ENCODE results near the gene FLCN.
"Not testable (repeated sequence)": the region's sequence is repeated elsewhere in the genome, so short reads cannot be mapped to it uniquely, and the experiment has no call there.

Gene FLCN

DNA sequence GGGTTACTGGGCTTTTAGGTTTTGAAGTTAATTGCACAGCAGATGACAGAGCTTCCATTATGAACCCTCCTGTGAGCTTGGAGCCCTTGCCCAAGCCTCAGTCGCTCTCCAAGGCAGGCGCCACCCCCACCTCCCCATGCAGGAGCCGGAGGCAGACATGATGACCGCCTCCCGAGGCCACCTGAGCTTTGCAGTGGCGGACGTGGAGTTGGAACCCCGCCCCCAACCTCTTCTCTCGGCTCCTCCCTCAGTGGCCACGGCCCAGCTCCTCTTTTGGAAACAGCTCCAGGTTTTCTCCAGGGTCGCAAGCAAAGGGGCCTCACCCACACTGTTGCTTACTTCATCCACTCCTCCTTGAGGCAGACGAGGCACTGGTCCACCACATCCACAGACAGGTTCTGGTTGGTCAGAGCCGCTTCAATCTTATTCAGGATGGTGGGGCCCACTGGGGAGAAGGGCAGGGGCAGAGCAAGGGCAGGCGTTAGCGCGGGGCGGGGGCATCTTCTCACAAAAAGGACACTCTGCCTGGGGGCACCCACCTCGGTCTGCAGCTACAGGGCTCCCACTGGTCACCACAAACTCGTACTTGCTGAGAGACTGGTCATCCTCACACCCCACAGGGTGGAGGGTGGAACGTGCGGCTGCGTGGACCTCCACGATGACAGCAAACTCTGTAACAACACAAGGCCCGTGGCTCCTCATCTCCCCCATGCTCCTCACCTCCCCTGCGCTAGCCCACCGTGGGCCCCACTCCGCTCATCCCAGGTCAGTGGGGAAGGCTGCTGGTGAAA is 22.1 kb downstream of the FLCN start:
- no peak overlapping the region for H3K4me3 ChIP-seq (ENCODE audit: low read depth, low read length)

GRCh38 chr17:17213775-17214174 is 23.2 kb downstream of the FLCN start:
- no peak overlapping the region for H3K4me3 ChIP-seq (ENCODE audit: low read depth, low read length)

- H3K4me3 ChIP-seq (ENCODE audit: low read depth, low read length) = no peak overlapping the region
Measured at GRCh38 chr17:17207998-17208397, 29.0 kb downstream of the FLCN start.

GRCh38 chr17:17206913-17207335 is 30.0 kb downstream of the FLCN start:
- H3K4me3 ChIP-seq (ENCODE audit: low read depth, low read length) = no peak overlapping the region

GRCh38 chr17:17206124-17206912 is 30.6 kb downstream of the FLCN start, which contains the start of gene PLD6:
TSS of gene PLD6 (minus strand) at chr17:17206333. CDS start at chr17:17206286, 47 bp downstream.
- H3K4me3 ChIP-seq (ENCODE audit: low read depth, low read length) = no peak within 1 kb of the TSS

DNA sequence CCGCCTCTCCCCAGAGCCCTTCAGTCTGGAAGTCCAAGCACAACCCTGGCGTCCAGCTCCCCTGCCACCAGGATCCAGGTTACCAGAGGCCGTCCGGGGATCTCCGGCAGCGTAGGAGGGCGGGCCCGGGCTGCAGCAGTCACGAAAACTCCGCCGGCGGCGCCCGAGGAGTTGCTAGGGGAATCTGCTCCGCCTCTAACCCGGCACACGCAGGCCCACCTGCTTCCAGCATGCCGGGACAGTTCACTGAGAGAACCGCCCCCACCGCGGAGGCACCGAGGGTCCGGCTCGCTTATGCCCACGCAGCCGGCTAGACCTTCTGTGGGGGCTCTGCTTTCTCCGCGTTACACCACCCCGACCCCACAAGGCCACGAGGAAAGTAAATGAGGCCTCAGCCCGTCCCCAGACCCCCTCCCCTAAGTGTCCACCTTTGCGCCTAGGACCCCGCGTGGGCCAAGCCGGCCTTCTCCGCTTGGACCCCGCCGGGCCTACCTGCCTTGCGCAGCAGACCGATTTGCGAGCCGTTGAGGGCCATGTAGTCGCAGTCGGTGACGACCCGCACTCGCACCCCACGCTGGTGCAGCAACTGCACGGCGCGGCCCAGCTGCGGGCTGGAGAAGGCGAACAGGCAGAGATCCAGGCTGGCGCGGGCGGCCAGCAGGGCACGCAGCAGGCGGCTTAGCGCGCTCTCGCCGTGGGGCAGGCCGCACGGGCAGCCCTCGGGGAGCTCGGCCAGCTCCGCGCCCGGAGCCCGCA is 31.4 kb downstream of the FLCN start:
- no peak overlapping the region for H3K4me3 ChIP-seq (ENCODE audit: low read depth, low read length)

DNA sequence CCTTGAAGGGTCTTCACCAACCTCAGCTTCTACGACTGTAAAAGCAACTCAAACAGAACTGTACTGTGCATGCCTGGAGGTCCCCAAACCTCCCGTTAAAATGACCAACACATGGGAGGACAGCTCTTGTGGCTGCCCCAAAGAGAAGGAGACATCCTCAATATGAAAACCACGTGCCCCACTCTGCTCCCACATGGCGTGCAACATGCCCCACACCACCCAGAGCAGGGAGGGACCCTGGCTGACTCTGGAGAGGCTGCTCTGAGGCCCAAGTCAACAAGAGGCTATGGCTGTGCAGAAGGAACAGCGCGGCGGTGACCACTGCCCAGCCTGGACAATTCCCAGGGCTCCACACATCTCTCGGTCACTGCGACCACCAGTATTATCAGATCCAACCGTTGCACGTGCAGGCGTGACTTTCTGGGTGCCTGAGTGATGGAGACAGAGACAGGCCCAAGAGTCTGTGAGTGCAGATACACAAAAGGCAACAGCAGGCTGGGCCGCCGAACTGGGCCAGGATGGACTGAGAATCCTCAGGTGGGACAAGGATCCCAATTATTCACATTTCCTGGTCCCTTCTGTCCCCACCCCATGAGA is 32.2 kb downstream of the FLCN start:
- no peak overlapping the region for H3K4me3 ChIP-seq (ENCODE audit: low read depth, low read length)

DNA sequence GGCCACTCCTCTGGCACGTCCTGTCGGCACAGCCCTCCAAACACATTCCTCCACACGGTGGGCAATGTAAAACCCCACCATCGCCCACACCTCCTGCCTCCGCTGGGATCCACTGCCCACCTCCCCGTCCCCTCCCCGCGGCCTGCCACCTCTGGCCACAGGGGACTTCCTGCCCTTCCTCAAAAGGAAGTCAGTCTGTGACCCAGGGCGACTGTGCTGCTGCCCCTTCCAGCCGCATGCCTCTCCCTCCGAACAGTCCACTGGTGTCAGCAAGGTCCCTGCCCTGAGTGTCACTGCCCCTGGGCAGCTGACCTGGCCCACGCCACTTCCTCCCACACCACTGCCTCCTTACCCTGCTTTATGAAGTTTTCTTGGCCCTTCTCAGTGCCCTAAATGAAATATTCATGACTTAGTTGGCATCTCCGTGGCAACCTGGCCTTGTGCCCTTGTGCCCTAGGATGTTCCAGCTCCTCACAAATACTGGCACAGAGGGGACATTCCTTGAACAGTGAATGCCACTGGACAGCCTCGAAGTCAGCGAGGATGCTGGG is 32.9 kb downstream of the FLCN start:
- H3K4me3 ChIP-seq (ENCODE audit: low read depth, low read length) = no peak overlapping the region

DNA sequence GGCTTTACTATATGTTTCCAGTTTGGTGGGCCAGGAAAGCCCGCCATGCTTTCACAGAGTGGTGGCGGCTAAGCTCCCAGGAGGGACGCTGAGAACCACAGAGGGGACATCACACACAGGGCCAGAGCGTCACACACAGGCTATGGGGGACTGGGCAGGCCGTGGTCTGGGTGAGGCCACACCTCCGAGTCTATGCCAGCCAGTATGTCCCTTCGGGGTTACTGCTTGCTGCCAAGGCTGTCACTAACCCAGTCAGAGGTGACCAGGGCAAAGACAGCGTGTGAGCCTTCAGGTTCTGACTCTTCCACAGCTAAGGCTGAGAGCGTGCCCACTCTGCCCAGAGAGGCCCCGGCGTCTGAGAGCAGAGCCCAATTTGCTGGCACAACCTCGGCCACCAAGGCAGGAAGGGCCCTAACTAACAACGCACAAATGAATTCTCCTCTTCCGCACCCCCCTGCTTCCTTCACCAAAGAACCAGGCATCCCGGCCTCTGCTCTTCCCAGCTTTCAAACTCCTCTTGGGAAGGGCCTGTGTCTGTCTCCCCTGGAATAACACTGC is 33.7 kb downstream of the FLCN start:
- H3K4me3 ChIP-seq (ENCODE audit: low read depth, low read length) = no peak overlapping the region

DNA sequence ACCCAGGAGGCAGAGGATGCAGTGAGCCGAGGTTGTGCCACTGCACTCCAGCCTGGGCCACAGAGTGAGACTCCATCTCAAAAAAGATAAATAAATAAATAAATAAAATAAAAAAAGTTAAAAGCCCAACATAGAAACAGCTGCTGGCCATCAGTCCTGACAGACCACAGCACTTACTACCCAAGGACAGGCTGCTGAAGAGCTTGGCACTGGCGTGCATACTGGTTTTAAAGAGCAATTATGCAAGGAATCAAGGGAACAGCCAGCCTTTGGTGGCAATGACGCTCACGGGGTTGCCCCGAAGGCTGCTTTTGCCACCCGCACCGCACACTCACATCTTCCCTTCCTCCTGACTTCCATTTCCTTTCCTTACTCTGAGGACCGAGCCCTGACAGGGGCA is 35.1 kb downstream of the FLCN start:
- no peak overlapping the region for H3K4me3 ChIP-seq (ENCODE audit: low read depth, low read length)

DNA sequence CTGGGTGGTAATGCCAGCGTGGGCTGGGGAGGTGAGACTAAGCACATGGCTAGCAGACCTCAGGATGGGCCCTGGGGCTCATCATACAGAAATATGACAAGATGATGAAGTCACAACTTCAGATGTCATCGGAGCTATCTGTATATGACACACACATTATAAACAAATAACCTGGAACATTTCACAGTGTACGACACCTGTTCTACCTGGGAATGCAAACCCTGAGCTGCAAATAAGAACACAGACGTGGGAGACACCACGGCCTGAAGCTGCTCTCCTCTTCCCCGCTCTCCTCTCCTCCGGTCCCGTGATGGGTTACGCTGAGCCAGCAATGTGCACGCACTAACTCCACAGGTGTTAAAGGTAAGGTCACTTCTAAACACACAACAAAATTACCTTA is 35.7 kb downstream of the FLCN start:
- no peak overlapping the region for H3K4me3 ChIP-seq (ENCODE audit: low read depth, low read length)

DNA sequence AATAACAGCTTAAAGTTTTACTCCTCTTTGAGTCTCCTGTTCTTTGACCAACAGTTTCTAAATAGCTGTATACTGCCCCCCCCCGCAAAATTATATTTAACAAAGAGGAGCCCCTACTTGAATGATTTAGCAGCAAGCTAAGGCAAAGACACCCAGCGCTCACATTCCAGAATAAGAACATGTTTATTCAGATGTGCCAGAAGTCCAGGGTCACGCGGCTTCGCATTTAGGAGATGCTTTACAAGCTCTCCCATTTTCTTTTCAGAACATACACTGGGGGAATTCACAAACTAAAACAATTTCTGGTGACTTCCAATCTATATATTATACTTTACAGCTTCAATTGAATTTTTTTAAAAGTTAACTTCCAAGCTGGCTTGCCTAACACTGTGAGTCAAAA is 36.1 kb downstream of the FLCN start:
- no peak overlapping the region for H3K4me3 ChIP-seq (ENCODE audit: low read depth, low read length)

GRCh38 chr17:17200311-17200710 is 36.7 kb downstream of the FLCN start:
- H3K4me3 ChIP-seq (ENCODE audit: low read depth, low read length) = no peak overlapping the region

GRCh38 chr17:17198281-17198680 is 38.7 kb downstream of the FLCN start:
- H3K4me3 ChIP-seq (ENCODE audit: low read depth, low read length) = no peak overlapping the region

DNA sequence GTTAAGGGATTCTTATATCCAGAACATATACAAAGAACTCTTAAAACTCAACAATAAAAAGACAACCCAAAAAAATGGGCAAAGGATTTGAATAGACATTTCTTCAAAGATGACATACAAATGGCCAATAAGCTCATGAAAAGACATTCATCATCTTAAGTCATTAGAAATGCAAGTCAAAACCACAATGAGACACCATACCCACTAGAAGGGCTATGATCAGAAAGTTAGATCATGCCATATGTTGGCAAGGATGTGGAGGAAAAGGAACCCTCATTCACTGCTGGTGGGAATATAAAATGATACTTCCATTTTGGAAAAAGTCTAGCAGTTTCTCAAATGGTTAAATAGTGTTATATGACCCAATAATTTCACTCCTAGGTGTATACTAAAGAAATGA is 40.2 kb downstream of the FLCN start:
- no peak overlapping the region for H3K4me3 ChIP-seq (ENCODE audit: low read depth, low read length)

DNA sequence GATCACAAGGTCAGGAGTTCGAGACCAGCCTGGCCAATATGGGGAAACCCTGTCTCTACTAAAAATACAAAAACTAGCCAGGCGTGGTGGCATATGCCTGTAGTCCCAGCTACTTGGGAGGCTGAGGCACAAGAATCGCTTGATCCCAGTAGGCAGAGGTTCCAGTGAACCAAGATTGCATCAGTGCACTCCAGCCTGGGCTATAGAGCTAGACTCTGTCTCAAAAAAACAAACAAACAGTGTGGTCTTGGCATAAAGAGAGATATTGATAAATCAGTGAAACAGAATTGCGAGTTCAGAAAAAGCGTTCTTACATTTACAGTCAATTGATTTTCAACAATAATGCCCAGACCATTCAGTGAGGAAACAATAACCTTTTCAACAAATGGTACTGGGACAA is 41.5 kb downstream of the FLCN start:
- not testable (repeated sequence) for H3K4me3 ChIP-seq (ENCODE audit: low read depth, low read length)

DNA sequence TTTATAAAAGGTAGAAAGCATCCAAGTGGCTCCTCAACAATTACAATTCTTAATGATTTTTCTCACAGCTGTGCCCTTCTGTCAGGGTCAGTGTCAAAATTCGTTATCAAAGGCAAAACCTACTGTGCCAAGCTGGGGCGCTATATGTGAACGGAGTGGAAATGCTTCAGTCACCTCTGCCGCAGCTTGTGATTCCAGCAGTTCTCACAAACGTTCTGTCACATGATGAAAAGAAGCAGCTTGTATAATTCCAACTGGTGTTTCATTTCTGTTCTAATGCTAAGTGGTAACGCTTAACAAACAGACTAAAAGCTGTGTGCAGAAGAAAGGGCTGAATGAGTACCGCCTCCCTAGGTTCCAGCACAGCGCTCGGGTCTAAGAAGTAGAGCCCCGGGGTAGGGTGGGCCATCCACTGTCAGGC is 45.0 kb downstream of the FLCN start:
- no peak overlapping the region for H3K4me3 ChIP-seq (ENCODE audit: low read depth, low read length)

- H3K4me3 ChIP-seq (ENCODE audit: low read depth, low read length) = no peak overlapping the region
Measured at GRCh38 chr17:17191346-17191792, 45.6 kb downstream of the FLCN start.

DNA sequence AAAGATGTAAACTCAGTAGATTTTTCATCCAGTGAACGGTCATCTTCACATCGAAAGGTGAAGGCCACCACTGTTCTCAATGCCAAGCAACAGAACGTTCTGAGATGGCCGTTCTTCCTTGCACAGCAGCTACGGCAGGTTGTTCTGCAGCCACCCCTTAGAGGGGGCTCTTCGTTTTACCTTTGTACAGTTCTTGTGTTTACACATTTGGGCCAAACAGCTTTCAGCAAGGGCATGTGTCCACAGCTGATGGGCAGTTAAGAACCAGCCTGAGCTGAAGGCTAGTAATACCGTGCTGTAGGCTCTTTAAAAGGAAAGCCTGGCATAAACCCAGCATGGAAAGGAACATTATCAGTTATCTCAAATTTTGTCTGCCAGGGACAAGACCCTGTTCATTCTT is 46.8 kb downstream of the FLCN start:
- H3K4me3 ChIP-seq (ENCODE audit: low read depth, low read length) = no peak overlapping the region

DNA sequence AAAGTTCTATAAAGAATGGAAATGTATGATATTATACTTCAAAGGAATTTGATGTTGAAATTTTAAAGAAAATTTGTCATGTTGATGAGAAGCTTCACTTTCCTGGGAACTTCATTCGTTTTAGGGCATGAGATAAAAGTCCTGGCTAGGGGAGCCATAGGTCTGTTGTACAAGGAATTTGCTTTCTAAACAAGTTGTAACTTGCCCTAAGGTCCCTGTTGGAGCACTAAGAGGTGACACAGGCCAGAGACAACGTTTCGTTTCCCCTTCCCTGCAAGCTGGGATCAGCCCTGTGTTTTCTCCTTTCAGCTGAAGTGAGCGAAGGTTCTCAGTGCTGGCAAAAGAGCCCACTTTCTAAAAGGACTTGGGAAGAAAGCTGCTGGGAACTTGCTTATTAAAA is 47.4 kb downstream of the FLCN start:
- no peak overlapping the region for H3K4me3 ChIP-seq (ENCODE audit: low read depth, low read length)
